Fibroblast of mammary gland (primary cell): ENCODE results near the gene FBXO15.

Experiments
- DNase-seq: peaks from one replicate; pipeline ENCODE4 v3.0.0-alpha.2; 2010; ENCODE audit warnings: low read depth
- H3K4me3 ChIP-seq: 2 replicates; pipeline ENCODE4 v1.5.1; 2011; ENCODE audit warnings: low read depth, mild to moderate bottlenecking, low read length, moderate library complexity; ENCODE audit not compliant: control insufficient read depth
- TF ChIP-seq, protein P1 (sequence below): conservative IDR thresholded peaks from 2 replicates; pipeline ENCODE4 v1.5.1; 2011; ENCODE audit warnings: low read depth, low read length, inconsistent platforms; ENCODE audit not compliant: control insufficient read depth, insufficient read depth

FBXO15 gene

DNA sequence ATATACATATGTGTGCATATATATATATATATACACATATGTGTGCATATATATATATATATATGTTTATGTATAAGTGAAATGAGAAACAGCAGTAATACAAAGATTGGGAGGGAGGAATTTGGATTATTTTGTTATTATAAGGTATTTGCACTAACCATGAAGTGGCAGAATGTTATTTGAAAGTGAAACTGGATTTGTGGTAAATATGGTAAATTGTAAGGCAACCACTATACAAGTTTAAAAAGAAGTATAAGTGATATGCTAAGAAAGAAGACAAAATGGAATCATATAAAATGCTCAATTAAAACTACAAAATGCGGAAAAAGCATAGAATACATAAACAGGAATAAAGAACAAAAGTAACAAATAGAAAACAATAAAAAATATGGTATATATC lies 37.5 kb downstream of the FBXO15 start:
- no peak for DNase-seq
- TF ChIP-seq, protein P1, sequence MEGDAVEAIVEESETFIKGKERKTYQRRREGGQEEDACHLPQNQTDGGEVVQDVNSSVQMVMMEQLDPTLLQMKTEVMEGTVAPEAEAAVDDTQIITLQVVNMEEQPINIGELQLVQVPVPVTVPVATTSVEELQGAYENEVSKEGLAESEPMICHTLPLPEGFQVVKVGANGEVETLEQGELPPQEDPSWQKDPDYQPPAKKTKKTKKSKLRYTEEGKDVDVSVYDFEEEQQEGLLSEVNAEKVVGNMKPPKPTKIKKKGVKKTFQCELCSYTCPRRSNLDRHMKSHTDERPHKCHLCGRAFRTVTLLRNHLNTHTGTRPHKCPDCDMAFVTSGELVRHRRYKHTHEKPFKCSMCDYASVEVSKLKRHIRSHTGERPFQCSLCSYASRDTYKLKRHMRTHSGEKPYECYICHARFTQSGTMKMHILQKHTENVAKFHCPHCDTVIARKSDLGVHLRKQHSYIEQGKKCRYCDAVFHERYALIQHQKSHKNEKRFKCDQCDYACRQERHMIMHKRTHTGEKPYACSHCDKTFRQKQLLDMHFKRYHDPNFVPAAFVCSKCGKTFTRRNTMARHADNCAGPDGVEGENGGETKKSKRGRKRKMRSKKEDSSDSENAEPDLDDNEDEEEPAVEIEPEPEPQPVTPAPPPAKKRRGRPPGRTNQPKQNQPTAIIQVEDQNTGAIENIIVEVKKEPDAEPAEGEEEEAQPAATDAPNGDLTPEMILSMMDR, result no peak
- H3K4me3 ChIP-seq, result no peak overlapping the region

DNA sequence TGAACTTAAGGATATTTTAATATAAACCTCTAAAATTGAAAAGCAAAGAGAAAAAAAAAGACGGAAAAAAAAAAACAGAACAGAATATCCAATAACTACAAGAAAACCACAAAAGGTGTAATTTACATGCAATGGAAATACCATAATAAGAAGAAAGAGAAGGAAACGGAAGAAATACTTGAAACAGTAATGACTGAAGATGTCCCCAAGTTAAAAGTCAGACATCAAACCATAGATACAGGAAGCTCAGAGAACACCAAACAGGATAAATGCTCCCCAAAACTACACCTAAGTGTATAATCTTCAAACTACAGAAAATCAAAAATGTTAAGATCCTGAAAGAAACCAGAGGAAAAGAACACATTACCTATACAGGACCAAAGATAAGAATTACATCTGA lies 39.2 kb downstream of the FBXO15 start:
- TF ChIP-seq, protein P1, result no peak
- DNase-seq, result no peak
- H3K4me3 ChIP-seq, result no peak overlapping the region

DNA sequence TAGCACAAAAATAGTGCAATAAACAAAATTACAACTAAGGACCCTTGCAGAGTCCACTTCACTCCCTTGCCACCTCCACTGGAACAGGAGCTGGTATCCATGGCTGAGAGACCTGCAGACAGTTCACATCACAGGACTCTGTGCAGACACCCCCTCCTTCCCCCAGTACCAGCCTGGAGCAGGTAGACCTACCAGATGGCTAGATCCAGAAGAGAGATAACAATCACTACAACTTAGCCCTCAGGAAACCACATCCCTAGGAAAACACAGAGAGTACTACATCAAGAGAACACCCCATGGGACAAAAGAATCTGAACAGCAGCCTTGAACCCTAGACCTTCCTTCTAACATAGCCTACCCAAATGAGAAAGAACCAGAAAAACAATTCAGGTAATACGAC lies 49.8 kb downstream of the FBXO15 start:
- no peak for DNase-seq
- no peak overlapping the region for H3K4me3 ChIP-seq
- TF ChIP-seq, protein P1, result no peak

DNA sequence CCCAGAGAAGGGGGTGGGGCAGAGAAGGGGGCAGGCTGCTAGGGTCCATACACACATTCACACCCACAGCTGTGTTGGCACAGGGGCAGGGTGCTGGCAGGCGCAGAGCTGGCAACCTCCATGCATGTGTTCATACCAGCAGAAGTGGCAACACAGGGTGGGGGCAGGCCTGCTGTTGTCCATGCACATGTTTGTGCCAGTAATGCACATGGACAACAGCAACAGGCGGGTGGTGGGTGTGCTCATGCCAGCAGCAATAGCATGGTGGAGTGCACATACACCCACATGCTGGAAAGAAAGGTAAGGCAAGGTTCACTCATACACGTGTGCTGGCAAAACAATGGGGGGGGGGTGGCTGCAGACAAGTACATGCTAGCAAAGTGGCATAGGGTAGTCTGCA lies 54.7 kb downstream of the FBXO15 start:
- no peak overlapping the region for H3K4me3 ChIP-seq
- DNase-seq, result no peak
- TF ChIP-seq, protein P1, result no peak

DNA sequence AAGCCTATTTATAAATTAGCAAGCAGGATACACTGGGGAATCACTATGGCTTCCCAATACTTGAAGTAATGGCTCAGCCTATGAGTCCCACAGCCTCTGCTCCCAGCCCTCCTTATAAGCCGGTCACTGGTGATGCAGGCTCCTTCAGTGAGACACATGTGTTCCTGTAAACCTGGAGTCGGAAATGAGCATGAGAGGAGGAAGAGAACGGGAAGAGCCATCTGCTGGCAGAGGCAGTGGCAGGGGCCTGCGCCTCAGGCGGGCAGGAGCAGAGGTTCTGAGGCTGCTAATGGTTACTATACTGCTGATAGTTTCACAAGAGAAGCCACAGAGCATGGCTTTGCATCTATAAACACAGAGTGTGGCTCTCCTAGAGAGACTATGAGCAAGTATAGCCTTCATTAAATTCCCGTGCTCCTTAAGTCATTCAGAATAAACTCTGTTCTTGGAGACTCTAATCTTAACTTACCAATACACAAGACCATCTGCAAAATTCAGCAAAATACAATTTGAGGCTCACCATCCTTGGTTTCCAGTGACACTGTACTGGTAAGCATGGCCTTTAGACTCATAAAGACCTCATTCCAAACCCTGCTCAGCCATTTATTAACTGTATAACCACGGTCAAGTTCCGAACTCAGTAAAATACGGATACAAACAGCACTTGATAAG lies 63.3 kb downstream of the FBXO15 start:
- DNase-seq, result no peak
- H3K4me3 ChIP-seq, result no peak overlapping the region
- TF ChIP-seq, protein P1, result no peak

DNA sequence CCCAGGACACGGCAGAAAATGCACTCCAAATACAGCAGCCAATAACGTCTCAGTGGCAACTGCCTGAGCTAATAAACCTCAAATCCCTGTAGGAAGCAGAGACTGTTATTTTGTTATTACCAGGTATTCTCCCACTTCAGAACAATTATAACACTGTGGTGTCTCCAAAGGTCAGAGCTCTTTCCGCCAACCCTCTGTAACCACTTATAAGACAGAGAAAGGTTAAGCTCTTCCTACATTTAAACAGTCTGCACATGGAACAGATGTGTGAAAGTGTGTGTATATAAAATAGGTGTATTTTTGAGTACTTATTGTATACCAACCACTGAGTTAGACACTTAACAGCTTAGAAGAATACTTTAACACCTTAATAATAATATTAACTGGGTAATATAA lies 64.1 kb downstream of the FBXO15 start:
- TF ChIP-seq, protein P1, result no peak

DNA sequence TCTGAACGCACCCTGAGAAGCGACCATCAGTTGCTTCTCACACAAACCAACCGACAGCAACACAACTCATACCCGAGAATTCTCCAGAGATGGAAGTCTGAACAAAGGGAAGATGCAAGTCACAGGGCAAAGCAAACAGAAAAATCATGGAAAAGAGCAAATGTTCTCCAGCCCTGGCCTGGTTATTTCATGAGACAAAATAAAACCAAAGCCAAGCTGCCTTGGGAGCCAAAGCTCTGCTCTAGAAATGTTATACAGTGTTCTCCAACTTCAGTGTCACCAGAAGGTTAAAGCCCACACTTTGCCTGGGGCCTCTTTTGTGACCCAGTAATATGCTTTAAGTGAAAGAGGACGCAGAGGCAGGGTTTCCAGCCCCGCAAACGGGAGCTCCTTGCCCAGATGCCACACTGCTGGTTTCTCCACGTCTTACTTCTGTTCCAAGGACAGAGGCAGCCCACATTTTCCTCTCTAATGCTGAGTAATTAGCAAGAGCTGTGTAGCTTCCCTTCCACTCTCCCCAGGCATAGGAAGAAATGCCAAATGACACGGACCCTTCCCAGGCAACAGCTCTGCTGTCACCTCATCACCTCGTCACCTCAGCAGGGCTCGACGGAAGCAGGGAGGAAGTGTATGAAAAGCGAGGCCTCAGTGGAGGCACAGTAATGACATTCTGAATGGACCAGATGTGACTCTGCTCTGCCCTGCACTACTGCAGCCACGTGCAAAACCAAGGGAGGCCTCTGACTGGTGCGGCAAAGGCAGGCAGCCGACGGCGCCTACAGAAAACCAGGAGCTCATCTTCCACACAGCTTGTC lies 64.7 kb downstream of the FBXO15 start:
- DNase-seq, result no peak
- no peak overlapping the region for H3K4me3 ChIP-seq
- TF ChIP-seq, protein P1, result no peak

More for the DNA sequence above, 64.1 kb downstream of the FBXO15 start:
- no peak for DNase-seq
- no peak overlapping the region for H3K4me3 ChIP-seq
